Astrocyte of the spinal cord (primary cell): ENCODE data around the gene CPSF4.

Experiments
- DNase-seq: peaks from one replicate; pipeline ENCODE4 v3.0.0; 2011; ENCODE audit warnings: low read depth, low spot score
- H3K4me3 ChIP-seq: 2 replicates; pipeline ENCODE4 v1.5.1; 2011; ENCODE audit warnings: low read depth, mild to moderate bottlenecking, low read length, moderate library complexity
- in situ Hi-C: cut with HindIII; loops from 2 replicates; pipeline ENCODE4 v1.10.0; 2017; ENCODE audit warnings: low sequenced_read_pairs
- TF ChIP-seq, protein P1 (sequence below): IDR thresholded peaks from 2 replicates; pipeline ENCODE4 v1.5.1; 2012; ENCODE audit warnings: low read depth, mild to moderate bottlenecking, low read length, inconsistent platforms

The CPSF4 gene

DNA sequence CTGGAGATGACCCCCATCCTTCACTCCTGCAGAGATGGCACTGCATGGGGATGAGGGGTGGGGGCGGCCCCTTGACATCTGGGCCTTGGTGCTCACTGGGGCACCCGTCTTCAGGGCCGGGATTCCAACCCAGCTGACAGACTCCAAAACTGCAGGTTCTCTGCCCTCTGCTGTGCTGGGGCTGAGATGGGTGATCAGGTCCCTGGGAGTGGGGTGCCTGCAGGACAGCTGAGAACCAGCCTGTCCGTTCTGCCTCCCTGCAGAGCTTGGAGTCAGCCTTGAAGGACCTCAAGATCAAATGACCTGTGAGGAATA is 44.6 kb upstream of the CPSF4 start:
- TF ChIP-seq, protein P1, sequence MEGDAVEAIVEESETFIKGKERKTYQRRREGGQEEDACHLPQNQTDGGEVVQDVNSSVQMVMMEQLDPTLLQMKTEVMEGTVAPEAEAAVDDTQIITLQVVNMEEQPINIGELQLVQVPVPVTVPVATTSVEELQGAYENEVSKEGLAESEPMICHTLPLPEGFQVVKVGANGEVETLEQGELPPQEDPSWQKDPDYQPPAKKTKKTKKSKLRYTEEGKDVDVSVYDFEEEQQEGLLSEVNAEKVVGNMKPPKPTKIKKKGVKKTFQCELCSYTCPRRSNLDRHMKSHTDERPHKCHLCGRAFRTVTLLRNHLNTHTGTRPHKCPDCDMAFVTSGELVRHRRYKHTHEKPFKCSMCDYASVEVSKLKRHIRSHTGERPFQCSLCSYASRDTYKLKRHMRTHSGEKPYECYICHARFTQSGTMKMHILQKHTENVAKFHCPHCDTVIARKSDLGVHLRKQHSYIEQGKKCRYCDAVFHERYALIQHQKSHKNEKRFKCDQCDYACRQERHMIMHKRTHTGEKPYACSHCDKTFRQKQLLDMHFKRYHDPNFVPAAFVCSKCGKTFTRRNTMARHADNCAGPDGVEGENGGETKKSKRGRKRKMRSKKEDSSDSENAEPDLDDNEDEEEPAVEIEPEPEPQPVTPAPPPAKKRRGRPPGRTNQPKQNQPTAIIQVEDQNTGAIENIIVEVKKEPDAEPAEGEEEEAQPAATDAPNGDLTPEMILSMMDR, result no peak
- in situ Hi-C loops, result no loop called here
- no peak for DNase-seq
- H3K4me3 ChIP-seq, result no peak overlapping the region

DNA sequence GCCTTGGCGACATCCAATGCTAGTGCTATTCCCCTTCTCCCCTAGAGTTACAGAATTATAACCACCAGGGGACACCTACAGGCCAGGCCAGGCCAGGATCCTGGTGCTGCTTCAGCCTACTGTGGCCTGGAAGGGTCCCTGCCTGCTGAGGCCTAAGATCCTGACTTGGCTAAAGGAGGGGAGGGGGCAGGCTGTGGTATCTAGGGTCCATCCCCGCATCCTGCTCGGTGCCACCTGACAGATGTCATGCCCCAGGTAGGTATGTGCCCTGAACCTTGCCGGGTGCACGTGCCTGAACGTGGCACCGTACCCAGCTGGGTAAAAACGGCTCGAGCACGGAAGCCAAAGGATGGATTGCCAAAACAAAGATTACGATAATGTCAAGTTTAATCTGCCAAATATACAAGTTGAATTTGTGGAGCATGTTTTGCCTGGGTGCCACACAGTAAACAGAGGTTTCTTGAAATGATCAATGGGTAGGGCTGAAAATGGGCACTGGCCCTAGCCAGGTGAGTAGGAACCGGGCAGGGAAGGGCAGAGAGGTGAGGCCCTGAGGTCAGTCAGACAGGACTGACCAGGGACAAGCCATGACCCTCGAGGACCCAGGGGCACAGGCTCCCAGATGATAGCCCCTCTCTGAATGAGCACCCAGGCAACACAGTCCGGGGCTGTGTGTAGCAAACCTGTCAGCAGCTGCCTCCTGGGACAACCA is 43.0 kb upstream of the CPSF4 start:
- no peak overlapping the region for H3K4me3 ChIP-seq
- in situ Hi-C loops, result no loop called here

DNA sequence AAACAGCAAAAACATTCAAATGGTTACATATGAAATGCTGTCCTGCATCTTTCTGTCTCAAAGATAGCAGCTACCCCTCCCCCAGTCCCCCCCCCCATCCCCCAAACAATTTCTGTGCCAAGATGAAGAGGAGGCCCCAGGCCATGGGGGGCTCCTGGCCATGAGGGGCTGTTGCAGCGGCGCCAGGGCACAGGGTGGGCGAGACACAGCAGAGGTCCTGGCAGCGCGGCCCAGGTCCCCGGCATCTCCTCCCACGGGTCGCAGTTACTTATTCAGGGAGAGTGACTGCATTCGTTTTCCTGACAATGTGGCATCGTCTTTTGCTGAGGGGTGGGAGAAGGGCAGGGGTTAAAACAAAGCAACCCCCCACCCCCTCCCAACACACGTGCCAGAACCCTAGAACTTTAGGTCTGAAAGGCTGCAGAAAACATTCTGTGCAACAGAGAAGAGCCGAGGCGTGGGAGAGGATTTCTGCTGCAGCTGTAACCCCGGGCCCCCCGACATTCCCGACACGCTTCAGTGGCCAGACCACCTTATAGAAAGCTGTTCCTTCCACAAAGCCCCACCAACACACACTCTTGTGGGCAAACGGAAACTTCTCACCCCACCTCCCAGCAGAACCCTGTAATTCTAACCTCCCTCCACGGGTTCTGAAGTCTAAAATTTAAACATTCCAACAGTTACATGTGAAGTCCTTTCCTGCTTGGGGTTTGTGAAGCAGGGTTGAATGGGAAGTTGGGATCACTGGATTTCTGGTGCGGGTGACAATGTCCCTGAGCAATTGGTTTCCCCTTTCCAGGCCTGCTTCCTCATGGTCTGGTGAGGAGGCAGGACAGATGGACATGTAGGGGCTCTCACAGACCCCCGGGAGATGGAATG is 42.1 kb upstream of the CPSF4 start:
- TF ChIP-seq, protein P1, result no peak
- no peak for DNase-seq
- no peak overlapping the region for H3K4me3 ChIP-seq
- in situ Hi-C loops, result no loop called here

More for the DNA sequence above, 43.0 kb upstream of the CPSF4 start:
- no peak for DNase-seq
- TF ChIP-seq, protein P1, result no peak

DNA sequence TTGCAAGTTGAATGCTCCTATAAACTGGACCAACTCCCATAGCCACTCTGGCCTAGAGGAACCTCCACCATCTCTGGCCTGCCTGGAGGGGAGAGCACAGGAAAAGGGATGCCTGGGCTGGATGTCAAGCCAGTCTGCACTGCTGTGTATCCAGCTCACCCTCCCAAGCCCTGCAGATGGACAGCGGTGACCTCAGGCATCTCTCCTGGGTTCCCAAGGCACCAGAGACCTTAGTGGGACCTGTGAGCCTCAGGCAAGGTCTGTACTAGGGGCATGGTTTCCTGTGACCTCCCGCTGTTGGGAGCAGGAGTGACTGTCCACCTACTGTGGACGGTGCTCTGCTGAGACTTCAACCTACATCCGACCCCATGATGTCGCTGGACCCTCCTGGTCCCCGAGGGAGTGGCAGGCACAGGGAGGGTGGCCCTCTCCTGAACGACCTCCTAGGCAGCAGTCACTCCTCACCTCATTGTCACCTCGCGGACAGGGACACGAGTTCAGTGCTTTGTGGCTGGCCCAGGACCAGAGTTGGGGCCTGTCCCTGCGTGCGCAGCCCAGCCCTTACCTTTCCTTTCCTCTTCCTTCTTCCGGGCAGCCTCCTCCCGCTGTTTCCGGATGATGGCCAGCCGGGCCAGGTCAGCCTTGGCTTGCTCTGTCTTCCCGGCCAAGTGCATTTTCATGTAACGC is 41.3 kb upstream of the CPSF4 start:
- H3K4me3 ChIP-seq, result no peak overlapping the region
- TF ChIP-seq, protein P1, result no peak
- DNase-seq, result no peak
- in situ Hi-C loops, result no loop called here

DNA sequence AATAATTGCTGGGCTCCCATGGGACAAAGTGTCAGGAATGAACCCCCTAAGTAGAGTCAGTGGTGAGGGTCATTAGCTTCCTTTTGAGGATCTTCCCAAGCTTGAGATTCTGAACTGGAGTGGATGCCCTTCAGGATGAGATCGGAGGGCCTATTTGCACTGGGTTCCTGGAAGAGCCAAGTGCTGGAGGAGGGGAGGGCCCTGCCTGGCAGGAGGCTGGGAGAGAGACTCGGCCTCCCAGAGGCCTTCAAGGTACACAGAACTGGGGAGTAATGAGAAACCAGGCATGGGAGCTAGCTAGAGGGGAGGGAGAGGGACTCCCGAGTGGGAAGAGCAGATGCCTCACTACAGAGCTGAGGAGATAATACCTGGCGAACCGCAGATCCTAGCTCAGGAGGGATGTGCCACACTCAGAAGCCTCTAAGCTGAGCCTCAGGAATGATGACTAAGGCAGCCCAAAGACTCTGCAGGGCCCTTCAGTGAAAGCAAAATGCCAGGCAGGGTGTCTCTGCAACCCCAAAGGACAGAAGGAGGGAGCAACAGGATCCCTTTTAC is 39.8 kb upstream of the CPSF4 start:
- TF ChIP-seq, protein P1, result no peak
- in situ Hi-C loops, result no loop called here
- no peak for DNase-seq
- H3K4me3 ChIP-seq, result no peak overlapping the region

DNA sequence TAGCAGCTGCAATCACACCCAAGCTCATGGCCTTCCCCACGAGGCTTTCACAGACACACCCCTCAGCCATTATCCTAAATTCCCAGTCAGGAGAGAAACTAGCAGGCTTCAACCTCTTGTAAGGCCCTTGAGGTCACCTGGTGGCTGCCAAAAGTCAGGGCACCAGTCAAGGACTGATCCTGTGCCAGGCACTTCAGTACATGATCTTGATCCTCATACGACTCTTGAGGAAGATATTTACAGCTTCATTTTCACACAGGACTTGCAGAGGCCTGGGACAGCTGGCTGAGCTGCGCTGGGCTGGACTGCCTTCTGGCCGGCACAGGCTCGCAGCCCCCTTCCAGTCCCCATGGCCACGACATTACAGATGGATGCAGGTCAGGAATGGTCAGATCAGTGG is 39.1 kb upstream of the CPSF4 start:
- no peak for DNase-seq

More for the DNA sequence above, 39.1 kb upstream of the CPSF4 start:
- in situ Hi-C loops, result no loop called here
- TF ChIP-seq, protein P1, result no peak
- no peak overlapping the region for H3K4me3 ChIP-seq
